GM06990 (cell line): ENCODE data around the gene PLEKHA4.
"Not testable (repeated sequence)": the region's sequence is repeated elsewhere in the genome, so short reads cannot be mapped to it uniquely, and the experiment has no call there.

Source experiments
- DNase-seq: peaks from one replicate; pipeline ENCODE4 v3.0.0-alpha.2; 2011; ENCODE audit not compliant: insufficient read length; ENCODE audit errors: extremely low read depth
- H3K27me3 ChIP-seq: replicated peaks from 2 replicates; pipeline ENCODE4 v1.6.0; 2011; ENCODE audit warnings: low read length; ENCODE audit not compliant: control insufficient read depth, insufficient read depth
- H3K36me3 ChIP-seq: 2 replicates; pipeline ENCODE4 v1.5.1; 2011; ENCODE audit warnings: low read length; ENCODE audit not compliant: control insufficient read depth, insufficient read depth
- H3K4me3 ChIP-seq: replicated peaks from 2 replicates; pipeline ENCODE4 v1.5.1; 2011; ENCODE audit warnings: low read depth, mild to moderate bottlenecking, control low read depth, low read length
- CTCF ChIP-seq: IDR thresholded peaks from 2 replicates; pipeline ENCODE4 v1.5.1; 2011; ENCODE audit warnings: low read length, control low read depth, mild to moderate bottlenecking, inconsistent platforms; ENCODE audit not compliant: insufficient read depth, poor library complexity, severe bottlenecking

The PLEKHA4 gene

GRCh38 chr19:48910803-48911202 is 42.4 kb upstream of the PLEKHA4 start:
- no peak for TF ChIP-seq CTCF
- Histone ChIP-seq H3K36me3 (peaks cover 29% of the 10 kb centered on the region), H3K4me3 (no peak overlapping the region), H3K27me3 (no peaks in the 10 kb centered on the region)
- DNase-seq = no peak

GRCh38 chr19:48909424-48910077 is 41.1 kb upstream of the PLEKHA4 start:
- peaks cover 34% of the 10 kb centered on the region for H3K36me3 ChIP-seq
- not testable (repeated sequence) for H3K27me3 ChIP-seq, H3K4me3 ChIP-seq
- peak; percentile 48 for DNase-seq

- H3K27me3 ChIP-seq = no peaks in the 10 kb centered on the region
- peaks cover 20% of the 10 kb centered on the region for H3K36me3 ChIP-seq
- no peak for TF ChIP-seq CTCF
- H3K4me3 ChIP-seq = no peak overlapping the region
- DNase-seq = no peak
Measured at GRCh38 chr19:48907671-48908070, 39.3 kb upstream of the PLEKHA4 start.

- DNase-seq = no peak
- no peak for TF ChIP-seq CTCF
- H3K27me3 ChIP-seq = no peaks in the 10 kb centered on the region
- no peak overlapping the region for H3K4me3 ChIP-seq
- H3K36me3 ChIP-seq = peaks cover 21% of the 10 kb centered on the region
Measured at GRCh38 chr19:48906324-48906723, 37.9 kb upstream of the PLEKHA4 start.

- no peak overlapping the region for H3K4me3 ChIP-seq
- no peak for DNase-seq
- H3K27me3 ChIP-seq = no peaks in the 10 kb centered on the region
- H3K36me3 ChIP-seq = peaks cover 18% of the 10 kb centered on the region
- no peak for TF ChIP-seq CTCF
Measured at GRCh38 chr19:48905664-48906063, 37.2 kb upstream of the PLEKHA4 start.

GRCh38 chr19:48903788-48904187 is 35.4 kb upstream of the PLEKHA4 start:
- DNase-seq, H3K4me3 ChIP-seq: not testable (repeated sequence)
- H3K36me3 ChIP-seq = peaks cover 15% of the 10 kb centered on the region

GRCh38 chr19:48902291-48902690 is 33.9 kb upstream of the PLEKHA4 start:
- peaks cover 12% of the 10 kb centered on the region for H3K36me3 ChIP-seq
- H3K27me3 ChIP-seq, DNase-seq: not testable (repeated sequence)

More at GRCh38 chr19:48903788-48904187, 35.4 kb upstream of the PLEKHA4 start:
- H3K27me3 ChIP-seq = not testable (repeated sequence)

More at GRCh38 chr19:48902291-48902690, 33.9 kb upstream of the PLEKHA4 start:
- H3K4me3 ChIP-seq = not testable (repeated sequence)
